GM11168 (cell line): ENCODE results near the gene RARS1.

Experiments
- in situ Hi-C: fragments of 300-500 bp; cut with MboI; formaldehyde crosslinking; loops from one replicate; pipeline ENCODE4 v1.12.0; 2022; ENCODE audit warnings: low sequenced_read_pairs; ENCODE audit not compliant: unreplicated experiment

The RARS1 gene

DNA sequence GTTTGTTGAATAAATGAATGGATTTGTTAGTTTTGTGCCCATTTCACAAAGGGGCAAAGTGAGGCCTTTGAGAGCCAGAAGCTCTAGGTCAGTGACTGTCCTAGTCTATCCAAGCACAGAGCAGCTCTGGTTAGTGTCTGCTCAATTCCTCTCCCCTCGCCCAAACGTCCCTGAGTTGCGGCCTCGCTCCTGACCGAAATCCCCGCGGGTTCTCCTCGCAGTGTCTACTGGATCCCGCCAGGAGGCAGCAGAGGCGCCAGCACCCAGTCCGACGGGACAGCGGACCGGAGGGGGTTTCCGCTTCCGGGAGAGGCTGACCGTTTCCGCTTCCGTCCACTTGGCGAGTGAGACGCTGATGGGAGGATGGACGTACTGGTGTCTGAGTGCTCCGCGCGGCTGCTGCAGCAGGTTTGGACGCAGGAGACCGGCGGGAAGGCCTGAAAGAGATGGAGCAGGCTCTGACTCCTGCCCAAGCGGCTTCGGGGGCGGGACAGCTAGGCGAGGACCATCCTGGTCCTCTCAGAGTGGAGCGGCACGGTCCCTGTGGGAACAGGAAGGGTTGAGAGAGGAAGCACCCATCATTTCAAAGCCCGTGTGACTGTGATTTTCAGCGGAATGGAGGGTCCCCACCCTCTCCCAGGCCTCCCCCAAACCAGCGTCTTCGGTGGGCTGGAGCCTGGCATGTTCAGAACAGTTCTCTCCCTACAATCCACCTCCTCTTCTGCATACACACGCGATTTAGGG, at the start of gene RARS1:
TSS of gene RARS1 (plus strand) at position 336 of the 744 bp plus-strand sequence. CDS start at position 364, 28 bp downstream.
- in situ Hi-C loops: no loop called here

DNA sequence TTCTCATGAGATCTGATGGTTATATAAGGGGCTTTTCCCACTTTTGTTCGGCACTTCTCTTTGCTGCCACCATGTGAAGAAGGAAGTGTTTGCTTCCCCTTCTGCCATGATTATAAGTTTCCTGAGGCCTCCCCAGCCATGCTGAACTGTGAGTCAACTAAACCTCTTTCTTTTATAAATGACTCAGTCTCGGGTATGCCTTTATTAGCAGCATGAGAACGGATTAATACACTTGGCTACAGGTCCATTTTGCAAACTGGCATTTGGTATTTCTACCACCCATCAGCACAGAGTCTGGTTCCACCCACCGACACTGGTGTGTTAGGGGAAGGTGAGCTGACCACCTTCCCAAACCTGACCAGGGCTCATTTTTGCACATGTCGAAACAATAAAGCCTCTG, 47.9 kb upstream of the RARS1 start:
- in situ Hi-C loops: no loop called here

DNA sequence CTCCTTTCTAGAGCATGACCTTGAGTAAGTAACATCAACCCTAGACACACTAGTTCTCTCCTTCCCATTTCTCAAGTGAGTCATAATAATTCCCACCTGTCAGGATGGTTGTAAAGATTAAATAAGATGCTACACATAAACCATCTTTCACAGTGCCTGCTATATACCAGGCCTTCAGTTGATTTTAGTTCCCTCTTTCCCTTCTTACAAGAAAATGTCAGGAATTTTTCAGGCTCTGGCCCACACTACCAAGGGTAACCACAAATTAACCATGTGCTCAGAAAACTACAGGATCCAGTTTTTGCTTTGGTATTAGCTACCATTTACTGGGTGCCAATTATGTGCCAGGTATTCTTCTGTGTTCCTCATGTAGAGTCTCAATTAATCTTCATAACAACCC, 42.7 kb upstream of the RARS1 start:
- in situ Hi-C loops: no loop called here

DNA sequence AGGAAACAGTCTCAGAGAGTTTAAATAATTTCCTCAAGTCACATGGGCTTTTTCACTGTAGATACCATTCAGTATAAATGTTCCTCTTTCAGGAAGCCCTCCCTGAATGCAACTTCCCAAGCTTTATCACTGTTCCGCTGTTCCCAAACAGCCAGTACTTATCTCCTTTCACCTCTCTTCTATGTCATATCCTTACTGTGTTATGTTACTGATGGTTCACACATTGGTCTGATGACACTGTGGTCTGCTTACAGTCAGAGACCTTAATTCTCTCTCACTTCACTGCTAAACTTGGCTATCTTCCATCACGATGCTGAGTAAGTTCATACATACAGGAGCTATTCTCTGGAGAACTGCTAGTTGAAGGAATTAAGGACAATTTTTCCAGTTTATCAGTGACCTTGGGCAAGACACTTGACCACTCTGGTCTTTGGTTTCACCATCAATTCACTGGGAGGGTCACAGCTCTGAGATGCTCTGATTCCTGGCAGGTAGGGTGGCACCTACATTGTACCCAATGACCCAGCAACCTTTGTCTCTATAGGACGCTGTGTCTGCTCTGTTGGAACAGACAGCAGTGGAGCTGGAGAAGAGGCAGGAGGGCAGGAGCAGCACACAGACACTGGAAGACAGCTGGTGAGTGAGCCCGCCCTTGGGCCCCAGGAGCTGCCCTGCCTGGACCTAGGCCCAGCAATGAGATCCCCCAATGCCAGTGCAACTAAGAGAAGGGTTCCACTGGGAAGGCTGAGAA, 42.1 kb upstream of the RARS1 start:
- in situ Hi-C loops: no loop called here

DNA sequence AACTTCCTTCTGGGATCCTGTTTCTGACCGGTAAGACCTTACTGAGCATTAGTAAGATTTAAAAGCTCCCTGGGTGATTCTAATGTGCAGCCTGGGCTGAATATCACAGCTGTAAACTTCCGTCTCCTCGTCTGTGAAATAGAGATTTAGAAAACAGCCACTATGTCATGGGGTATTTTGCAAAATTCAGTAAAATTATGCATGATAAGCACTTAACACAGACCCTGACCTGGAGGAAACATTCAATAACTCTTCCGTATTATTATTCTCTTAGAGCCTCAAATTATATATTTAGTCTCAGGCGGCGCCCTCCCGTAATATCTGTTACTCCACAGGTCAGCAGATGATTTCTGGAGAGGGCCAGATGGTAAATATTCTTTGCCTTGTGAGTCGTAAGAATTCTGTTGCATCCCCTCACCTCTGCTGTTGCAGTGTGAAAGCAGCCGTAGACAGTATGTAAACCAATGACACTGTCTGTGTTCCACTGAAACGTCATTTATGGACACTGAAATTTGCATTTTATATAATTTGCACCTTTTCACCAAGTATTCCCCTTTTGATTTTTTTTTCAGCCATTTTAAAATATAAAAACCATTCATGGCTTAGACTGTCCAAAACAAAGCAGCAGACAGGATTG, 39.2 kb upstream of the RARS1 start:
- in situ Hi-C loops: no loop called here

DNA sequence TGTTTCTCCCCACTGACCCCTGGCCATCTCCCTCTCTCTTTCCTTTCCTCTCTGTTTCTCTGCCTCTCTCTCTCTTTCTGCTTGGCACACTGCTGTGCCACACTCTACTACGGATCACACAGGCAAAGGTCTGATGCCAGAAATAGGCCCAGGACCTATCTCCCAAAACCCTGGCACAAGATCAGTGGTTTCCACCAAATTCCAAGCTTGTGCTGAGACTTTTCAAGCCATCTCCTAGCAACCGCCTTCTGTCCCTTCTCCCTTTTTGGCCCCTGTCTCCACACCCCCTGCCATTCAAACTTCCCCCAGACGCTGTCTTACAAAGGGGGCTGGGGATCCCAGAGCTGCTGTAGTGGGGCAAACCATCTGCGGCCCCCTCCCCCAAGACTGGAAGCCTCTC, 38.5 kb upstream of the RARS1 start:
- in situ Hi-C loops: no loop called here

DNA sequence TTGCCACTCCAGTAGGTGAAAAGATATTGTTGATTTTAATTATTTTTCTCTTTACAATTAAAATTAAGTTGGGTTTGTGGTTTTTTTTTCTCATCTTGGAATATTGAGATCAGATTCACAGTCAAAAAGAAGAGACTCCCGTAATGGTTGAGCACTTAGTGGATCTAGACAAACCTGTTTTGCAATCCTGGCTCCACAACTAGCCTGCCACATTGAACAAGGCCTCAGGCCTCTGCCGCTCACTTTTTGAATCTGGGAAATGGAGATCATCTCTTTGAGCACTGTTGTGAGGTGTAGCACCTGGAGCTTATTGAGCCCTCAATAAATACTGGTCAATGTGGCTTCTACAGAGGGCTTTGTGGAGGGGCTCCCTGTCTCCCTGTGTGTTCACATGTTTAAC, 37.1 kb upstream of the RARS1 start:
- in situ Hi-C loops: no loop called here

DNA sequence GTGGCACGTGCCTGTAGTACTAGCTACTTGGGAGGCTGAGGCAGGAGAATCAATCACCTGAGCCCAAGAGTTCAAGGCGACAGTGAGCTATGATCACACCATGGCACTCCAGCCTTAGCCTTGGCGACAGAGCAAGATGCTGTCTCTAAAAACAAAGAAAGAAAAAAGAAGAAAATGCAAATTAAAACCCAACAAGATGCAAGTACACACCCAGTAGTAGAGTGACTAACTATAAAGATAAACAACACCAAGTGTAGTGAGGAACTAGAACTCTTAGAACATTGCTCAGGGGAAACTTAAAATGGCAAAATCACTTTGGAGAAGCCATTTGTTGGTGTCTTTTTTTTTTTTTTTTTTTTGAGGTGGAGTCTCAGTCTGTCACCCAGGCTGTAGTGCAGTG, 34.7 kb upstream of the RARS1 start:
- in situ Hi-C loops: no loop called here

DNA sequence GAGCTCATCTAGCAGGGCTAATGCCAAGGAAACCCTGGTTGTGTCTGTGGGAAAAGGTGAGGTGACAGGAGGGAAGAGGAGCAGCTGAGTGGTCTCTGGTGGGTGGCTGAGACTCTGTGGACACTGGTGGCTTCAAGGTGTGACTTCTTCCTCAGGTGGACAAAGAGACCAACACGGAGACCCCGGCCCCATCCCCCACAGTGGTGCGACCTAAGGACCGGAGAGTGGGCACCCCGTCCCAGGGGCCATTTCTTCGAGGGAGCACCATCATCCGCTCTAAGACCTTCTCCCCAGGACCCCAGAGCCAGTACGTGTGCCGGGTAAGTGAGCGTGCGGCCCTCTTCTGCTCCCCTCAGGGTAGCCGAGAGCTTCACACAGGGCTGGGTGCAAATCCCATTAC, 31.1 kb upstream of the RARS1 start:
- in situ Hi-C loops: no loop called here

DNA sequence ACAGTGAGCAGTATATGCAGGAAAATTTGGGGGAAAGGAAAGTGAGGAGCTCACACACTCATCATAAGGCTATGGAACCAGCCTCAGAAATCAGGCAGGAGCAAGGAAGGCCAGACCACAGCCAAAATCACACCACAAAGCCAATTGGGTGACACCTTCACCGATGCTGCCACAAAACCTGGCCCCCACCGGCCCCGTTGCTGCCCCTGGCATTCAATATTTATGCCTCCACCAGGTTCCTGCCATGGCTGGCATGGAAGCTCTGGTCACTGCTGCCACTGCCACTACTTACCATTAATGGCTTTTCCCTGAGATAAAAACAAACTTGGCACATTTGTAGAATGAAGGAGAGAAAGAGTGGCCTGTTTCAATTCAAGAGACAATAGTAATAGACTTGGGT, 28.7 kb upstream of the RARS1 start:
- in situ Hi-C loops: no loop called here

DNA sequence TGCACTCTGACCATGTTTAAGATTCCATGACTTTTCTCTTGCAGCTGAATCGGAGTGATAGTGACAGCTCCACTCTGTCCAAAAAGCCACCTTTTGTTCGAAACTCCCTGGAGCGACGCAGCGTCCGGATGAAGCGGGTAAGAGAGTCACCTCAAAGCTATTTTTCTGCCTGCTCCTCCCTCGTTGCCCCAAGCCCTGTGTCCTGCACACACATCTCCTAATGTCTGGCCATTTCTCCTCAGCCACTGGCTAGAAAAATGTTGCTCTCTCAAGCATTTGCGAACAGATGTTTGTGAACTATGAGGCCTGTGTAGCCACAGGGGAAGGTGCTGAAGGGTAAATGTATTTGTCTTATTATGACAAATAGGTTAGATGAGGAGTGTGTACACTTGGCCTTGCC, 25.7 kb upstream of the RARS1 start:
- in situ Hi-C loops: no loop called here

DNA sequence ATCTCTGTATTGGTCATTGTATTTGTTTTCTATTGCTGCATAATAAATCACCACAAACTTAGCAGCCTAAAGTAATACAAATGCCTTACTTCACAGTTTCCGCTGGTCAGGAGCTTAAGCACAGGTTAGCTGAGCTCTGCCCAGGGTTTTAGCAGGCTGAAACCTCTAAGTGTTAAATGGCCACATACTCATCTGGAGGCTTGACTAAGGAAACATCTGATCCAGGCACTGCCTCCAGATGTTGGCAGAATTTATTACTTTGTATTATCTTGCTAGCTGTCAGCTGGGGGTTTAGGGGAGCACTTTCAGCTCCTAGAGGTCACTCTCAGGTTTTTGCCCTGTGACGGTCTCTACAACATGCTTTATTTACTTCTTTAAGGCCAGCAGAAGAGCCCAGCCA, 23.2 kb upstream of the RARS1 start:
- in situ Hi-C loops: no loop called here

DNA sequence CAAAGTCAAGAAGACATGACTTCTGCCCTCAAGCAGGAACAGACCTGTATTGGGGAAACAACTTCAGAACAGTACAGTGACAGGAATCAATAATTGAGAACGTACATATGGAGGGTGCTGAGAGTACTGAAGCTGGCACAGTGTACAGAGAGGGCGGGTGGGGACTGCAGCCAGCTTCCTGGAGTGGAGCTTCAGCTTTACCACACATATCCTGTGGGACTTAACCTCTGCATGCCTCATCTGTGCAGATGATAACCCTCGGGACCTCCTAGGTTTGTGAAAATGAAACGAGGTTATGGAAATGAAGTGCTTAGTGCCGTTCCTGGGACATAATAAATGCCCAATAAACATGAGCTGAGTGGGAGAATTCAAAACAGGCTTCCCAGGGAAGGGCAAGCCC, 22.1 kb upstream of the RARS1 start:
- in situ Hi-C loops: no loop called here

DNA sequence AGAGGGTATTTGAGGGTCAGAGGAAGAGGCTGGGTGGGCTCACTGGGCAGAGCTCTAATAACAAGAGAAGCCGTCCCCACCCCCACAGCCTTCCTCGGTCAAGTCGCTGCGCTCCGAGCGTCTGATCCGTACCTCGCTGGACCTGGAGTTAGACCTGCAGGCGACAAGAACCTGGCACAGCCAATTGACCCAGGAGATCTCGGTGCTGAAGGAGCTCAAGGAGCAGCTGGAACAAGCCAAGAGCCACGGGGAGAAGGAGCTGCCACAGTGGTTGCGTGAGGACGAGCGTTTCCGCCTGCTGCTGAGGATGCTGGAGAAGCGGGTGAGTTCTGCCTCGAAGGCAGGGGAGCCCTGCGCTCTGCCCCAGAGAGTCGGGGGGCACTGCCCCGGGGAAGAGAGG, 21.6 kb upstream of the RARS1 start:
- in situ Hi-C loops: no loop called here

DNA sequence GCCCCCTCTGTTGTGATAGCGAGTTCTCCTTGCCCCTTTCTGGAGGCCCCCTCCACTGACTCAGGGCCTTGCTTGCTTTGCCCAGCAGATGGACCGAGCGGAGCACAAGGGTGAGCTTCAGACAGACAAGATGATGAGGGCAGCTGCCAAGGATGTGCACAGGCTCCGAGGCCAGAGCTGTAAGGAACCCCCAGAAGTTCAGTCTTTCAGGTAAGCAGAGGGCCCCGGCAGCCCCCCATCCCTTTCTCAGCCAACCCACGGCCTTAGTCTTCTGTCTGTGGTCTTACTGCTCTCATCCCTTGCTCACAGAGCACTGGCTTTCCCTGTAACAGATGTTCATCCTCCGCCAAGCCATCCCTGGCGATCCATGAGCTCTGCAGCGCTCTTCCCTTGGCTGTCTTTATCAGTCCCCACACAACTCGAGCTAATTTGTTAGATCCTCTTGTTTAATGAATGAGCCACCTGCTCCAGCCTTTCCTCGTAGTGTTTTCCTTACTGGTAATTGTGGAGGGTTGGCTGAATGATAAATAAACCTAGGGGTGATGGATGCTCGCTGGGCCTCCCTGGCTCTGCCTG, 18.4 kb upstream of the RARS1 start:
- in situ Hi-C loops: no loop called here

DNA sequence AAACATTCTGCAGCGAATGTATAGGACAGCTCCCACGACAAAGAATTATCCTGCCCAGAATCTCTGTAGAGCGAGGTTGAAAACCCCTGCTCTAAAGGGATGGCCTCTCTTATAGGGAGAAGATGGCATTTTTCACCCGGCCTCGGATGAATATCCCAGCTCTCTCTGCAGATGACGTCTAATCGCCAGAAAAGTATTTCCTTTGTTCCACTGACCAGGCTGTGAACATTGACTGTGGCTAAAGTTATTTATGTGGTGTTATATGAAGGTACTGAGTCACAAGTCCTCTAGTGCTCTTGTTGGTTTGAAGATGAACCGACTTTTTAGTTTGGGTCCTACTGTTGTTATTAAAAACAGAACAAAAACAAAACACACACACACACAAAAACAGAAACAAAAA, 17.4 kb upstream of the RARS1 start:
- in situ Hi-C loops: no loop called here

DNA sequence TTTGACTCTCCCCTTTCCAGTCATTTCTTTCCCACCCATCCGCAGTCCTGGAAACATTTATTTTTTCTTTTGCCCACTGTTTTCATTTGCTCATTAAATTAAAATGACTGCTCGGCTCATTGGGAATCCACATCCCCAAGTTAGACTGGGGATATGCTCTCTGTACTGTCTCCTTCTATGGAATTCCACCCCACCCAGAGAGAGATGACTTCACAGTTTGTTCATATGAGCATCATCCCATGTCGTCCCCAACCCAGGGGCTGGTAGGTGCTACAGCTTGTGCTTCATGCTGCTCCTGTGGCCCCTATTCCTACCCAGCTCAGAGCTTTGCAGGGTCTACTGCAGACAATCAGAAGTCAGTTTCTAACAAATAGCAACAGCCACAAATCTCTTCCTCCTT, 16.5 kb upstream of the RARS1 start:
- in situ Hi-C loops: no loop called here

DNA sequence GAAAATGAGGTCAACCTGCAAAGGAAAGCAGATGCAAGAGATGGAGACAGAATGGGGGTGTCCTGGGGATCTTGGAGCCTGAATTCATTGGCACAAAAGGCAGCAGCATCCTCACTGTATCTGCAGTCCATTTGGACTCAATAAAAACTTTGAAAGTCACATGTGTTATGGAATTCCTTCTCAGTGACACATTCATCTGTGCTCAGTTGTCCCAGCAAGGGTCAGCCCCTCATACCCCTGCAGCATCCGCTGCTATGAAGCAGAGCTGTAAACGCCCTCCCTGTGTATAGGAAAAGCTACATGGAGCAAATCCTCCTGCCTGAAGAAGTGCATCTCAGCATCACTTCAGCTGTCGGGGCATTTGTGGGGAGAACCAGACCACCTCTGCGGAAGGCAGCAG, 14.5 kb upstream of the RARS1 start:
- in situ Hi-C loops: no loop called here

DNA sequence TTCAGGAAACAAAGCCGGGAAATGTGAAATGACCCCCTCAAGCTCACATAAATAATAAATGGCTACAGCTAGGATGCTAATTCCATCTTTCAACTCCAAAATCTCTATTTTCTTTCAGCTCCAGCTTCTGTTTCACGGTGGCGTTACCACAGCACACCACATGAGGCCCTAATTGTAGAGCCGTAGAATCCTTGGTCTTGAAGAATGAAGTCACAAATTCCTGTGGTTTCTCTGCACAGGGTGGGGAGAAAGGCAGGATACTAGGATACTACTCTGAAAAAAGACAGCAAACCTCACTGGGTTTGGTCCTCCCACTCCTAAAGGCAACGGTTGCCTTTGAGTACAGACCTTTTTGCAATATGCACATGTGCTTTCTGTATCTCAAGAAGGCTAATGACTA, 13.9 kb upstream of the RARS1 start:
- in situ Hi-C loops: no loop called here

DNA sequence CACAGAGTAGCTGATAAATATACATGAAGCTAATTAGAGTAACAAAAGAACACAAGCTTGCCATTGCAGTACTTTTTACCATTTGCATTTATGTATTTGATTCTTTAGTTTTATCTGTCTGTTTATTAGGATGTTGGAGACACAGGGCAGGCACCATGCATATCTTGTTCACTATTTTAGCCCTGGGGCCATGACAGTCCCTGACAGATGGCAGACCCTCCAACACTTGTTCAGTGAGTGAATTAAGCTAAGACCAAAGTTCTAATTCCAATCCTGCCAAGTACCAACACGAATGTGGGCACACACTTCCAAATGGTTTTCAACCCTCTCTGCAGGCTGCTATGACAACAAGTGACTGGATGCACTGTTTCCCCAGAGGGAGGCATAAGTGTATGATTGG, 12.0 kb upstream of the RARS1 start:
- in situ Hi-C loops: no loop called here

DNA sequence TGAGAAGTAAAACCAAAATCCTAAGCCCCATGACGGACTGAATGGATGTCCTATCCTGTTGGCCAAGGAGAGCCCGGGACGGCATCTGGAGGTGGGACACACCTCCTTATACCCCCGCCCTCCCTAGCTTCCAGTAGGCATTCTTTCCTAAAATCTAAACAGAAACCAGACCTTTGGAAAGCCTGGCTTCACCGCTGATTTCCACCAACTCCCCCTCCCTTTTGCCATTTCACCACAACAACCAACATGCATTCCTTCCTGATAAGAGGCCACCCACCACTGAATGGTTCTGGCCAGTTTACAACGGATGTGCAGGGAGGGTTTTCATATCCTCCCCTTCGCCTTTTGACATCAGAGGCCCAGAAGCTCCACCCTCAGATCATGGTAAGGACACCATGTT, 9.2 kb upstream of the RARS1 start:
- in situ Hi-C loops: no loop called here
